Measurements from ENCODE around the gene FAM20C. TPM values are rescaled to one million over a fixed set of nuclear protein-coding genes. Genes with fewer than 3 reads are reported as not detected.

FAM20C gene
- total and polyA plus RNA-seq, 10 of the 15 experiments (the other 5 are each of a cell fraction or from before 2014, with no cell fraction given): 0.44 TPM; not detected in 9

- no peak overlapping the region for H3K4me2 ChIP-seq (ENCODE audit: control insufficient read depth, insufficient read depth)
- no peaks in the 10 kb centered on the region for H3K79me2 ChIP-seq (ENCODE audit: control insufficient read depth, insufficient read depth, low read length)
- ChIA-PET RAD21 (ENCODE audit: unreplicated experiment) (no interaction called here), POLR2A (no interaction called here), CTCF (no interaction called here), SMC1A (ENCODE audit: uncharacterized antibody, unreplicated experiment) (no interaction called here)
- no peak overlapping the region for H2AFZ ChIP-seq (ENCODE audit: control insufficient read depth, low read depth, low read length)
- H3K9ac ChIP-seq (ENCODE audit: control insufficient read depth, insufficient read depth, low read length): no peak overlapping the region
- FAIRE-seq (no peak), ATAC-seq (no peak), DNase-seq (ENCODE audit: low read depth, low spot score) (no peak)
- H3K4me3 ChIP-seq: no peak overlapping the region
- BruUV-seq (replicated peaks): no TSS peak
- H3K27ac ChIP-seq (ENCODE audit: control insufficient read depth, insufficient read depth): no peak overlapping the region
- H3K9me3 ChIP-seq (replicated peaks; ENCODE audit: control insufficient read depth, insufficient read depth, low read length): no peaks in the 10 kb centered on the region; the same call in 2 of the 3 replicates
- TF ChIP-seq SIN3A (IDR thresholded peaks at IDR 0.05; ENCODE audit: low read depth, low read length) (no peak), SREBF1 (IDR thresholded peaks at IDR 0.05; ENCODE audit: low read length) (no peak), FOXM1 (IDR thresholded peaks at IDR 0.05; ENCODE audit: low read depth, low read length) (no peak), MYC (IDR thresholded peaks at IDR 0.05; ENCODE audit: insufficient read depth, insufficient read length, insufficient replicate concordance, low read length, severe bottlenecking) (no peak), SP1 (IDR thresholded peaks at IDR 0.05; ENCODE audit: low read depth, low read length) (no peak), ZBTB4 (CRISPR knock-in tag; IDR thresholded peaks at IDR 0.05) (no peak), SMARCA5 (IDR thresholded peaks at IDR 0.05) (no peak), MAX (IDR thresholded peaks at IDR 0.05; ENCODE audit: low read depth, low read length) (no peak)
- no peaks in the 10 kb centered on the region for H4K20me1 ChIP-seq (ENCODE audit: control insufficient read depth, insufficient read depth)
- 52% methylated on average over 27 of the region's 27 CpGs for WGBS (ENCODE audit: insufficient coverage, insufficient replicate concordance, low lambda C conversion rate, missing lambda C conversion rate)
- in situ Hi-C loops (cut with MboI): no loop called here
- H3K36me3 ChIP-seq (ENCODE audit: control insufficient read depth in 2 of 2, insufficient read depth in 2 of 2, low read length in 1 of 2): no peaks in the 10 kb centered on the region
- intact Hi-C loops (cut with micrococcal nuclease; ENCODE audit: unreplicated experiment): no loop called here
- H3K4me1 ChIP-seq (ENCODE audit: control insufficient read depth, insufficient read depth, low read length): no peaks in the 10 kb centered on the region
- H3K27me3 ChIP-seq (replicated peaks in 1 of 2; ENCODE audit: control insufficient read depth in 2 of 2, insufficient read depth in 2 of 2, low read length in 1 of 2): no peaks in the 10 kb centered on the region
These were observed 41.1 kb downstream of the FAM20C start for GRCh38 chr7:233249-234035.
